ENCODE results near the gene SSR3.

DNA sequence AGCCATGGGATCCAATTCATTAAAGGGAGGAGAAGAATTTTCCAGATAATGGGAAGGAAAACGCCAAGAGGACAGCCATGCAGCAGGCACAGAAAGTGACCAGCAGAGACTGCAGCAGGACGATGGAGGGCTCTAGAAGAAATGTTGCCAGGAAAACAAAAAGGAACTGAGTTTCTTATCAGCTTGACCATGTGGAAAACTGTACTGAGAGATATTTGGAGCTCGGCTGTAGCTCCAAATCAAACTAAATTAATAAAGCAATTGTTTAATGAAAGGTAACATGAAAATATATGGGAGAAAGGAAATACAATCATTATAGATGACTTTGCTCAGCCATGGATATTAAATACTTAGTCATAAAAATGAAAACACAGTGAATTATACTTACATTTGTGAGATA is 63.7 kb downstream of the SSR3 start:
- TF ChIP-seq, protein P1, sequence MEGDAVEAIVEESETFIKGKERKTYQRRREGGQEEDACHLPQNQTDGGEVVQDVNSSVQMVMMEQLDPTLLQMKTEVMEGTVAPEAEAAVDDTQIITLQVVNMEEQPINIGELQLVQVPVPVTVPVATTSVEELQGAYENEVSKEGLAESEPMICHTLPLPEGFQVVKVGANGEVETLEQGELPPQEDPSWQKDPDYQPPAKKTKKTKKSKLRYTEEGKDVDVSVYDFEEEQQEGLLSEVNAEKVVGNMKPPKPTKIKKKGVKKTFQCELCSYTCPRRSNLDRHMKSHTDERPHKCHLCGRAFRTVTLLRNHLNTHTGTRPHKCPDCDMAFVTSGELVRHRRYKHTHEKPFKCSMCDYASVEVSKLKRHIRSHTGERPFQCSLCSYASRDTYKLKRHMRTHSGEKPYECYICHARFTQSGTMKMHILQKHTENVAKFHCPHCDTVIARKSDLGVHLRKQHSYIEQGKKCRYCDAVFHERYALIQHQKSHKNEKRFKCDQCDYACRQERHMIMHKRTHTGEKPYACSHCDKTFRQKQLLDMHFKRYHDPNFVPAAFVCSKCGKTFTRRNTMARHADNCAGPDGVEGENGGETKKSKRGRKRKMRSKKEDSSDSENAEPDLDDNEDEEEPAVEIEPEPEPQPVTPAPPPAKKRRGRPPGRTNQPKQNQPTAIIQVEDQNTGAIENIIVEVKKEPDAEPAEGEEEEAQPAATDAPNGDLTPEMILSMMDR (IDR thresholded peaks at IDR 0.05), result no peak
- no peak for TF ChIP-seq POLR2A (IDR thresholded peaks at IDR 0.05)

Data from uterus (tissue), 2 donors.